Gastrocnemius medialis (tissue), 4 donors: ENCODE results near the gene KRT31. TPM values are rescaled to one million over a fixed set of nuclear protein-coding genes. Genes with fewer than 3 reads are reported as not detected.

Experiments used
- ATAC-seq, 2 donors: fragments of 150-250 bp; one replicate each; pipeline ENCODE4 v1.9.1; 2016
- DNase-seq, 2 donors: peaks; one replicate each; pipeline ENCODE4 v3.0.0-alpha.2; 2019
- H3K27ac ChIP-seq, 4 donors: fragments of 200-600 bp; sonication (generic); 1 replicate in 1 of 4; 2 replicates in 3 of 4; pipeline ENCODE4 v1.5.1; 2016 to 2018; ENCODE audit warnings: mild to moderate bottlenecking in 2 of 4, moderate library complexity in 1 of 4
- H3K27me3 ChIP-seq, 3 donors: fragments of 200-600 bp; sonication (generic) in 2 of 3; 1 replicate in 1 of 3; 2 replicates in 2 of 3; pipeline versions ENCODE4 v1.5.1 to v1.6.0; 2016 to 2019; ENCODE audit warnings: mild to moderate bottlenecking in 1 of 3, moderate library complexity in 1 of 3
- H3K36me3 ChIP-seq, 2 donors: fragments of 200-600 bp; sonication (generic) in 1 of 2; one replicate each; pipeline ENCODE4 v1.5.1; 2017 to 2018
- H3K4me1 ChIP-seq, 2 donors: fragments of 200-600 bp; sonication (generic) in 1 of 2; one replicate each; pipeline ENCODE4 v1.5.1; 2016 to 2017; ENCODE audit warnings: mild to moderate bottlenecking in 2 of 2
- H3K4me3 ChIP-seq, 4 donors: fragments of 200-600 bp; sonication (generic) in 3 of 4; 1 replicate in 1 of 4; 2 replicates in 3 of 4; pipeline ENCODE4 v1.5.1; 2016 to 2019; ENCODE audit warnings: mild to moderate bottlenecking in 2 of 4
- H3K9me3 ChIP-seq, 3 donors: fragments of 200-600 bp; sonication (generic) in 2 of 3; 1 replicate in 1 of 3; 2 replicates in 2 of 3; pipeline ENCODE4 v1.5.1; 2016 to 2019
- POLR2A ChIP-seq, 2 donors: fragments of 450-650 bp; IDR thresholded peaks; one replicate each; pipeline ENCODE4 v1.6.1; 2017; ENCODE audit warnings: antibody characterized with exemption in 2 of 2, mild to moderate bottlenecking in 2 of 2, moderate library complexity in 2 of 2
- in situ Hi-C, 4 donors: fragments of 200-750 bp; cut with MboI; loops; one replicate each; pipeline versions ENCODE4 v1.15.0 to v1.8.0; 2017; ENCODE audit warnings: low sequenced_read_pairs in 4 of 4
- intact Hi-C: fragments of 100-400 bp; cut with DNase I; formaldehyde crosslinking; loops from one replicate; pipeline ENCODE4 v1.15.1; 2023; ENCODE audit warnings: low total_unique reads
- total RNA-seq, 4 donors: library from RNA; depleted of rRNA; stranded (reverse); fragments of >200 nt; gene quantifications; one replicate each; pipeline versions ENCODE4 v1.1.0 to v1.2.3, GENCODE V29; 2016
- TF ChIP-seq, protein P1 (sequence below), 5 experiments: fragments of 450-650 bp in 3 of 5; fragments of 200-600 bp in 2 of 5; sonication (generic) in 2 of 5; IDR thresholded peaks in 4 of 5; conservative IDR thresholded peaks in 1 of 5; 1 replicate in 4 of 5; 2 replicates in 1 of 5; pipeline ENCODE4 v1.5.1; 2016 to 2019; ENCODE audit warnings: antibody characterized with exemption in 5 of 5, mild to moderate bottlenecking in 3 of 5, moderate library complexity in 3 of 5

KRT31 gene
- total RNA-seq, 4 donors from 2014 or later, result 0.39 to 1.1 (median 0.62) TPM

DNA sequence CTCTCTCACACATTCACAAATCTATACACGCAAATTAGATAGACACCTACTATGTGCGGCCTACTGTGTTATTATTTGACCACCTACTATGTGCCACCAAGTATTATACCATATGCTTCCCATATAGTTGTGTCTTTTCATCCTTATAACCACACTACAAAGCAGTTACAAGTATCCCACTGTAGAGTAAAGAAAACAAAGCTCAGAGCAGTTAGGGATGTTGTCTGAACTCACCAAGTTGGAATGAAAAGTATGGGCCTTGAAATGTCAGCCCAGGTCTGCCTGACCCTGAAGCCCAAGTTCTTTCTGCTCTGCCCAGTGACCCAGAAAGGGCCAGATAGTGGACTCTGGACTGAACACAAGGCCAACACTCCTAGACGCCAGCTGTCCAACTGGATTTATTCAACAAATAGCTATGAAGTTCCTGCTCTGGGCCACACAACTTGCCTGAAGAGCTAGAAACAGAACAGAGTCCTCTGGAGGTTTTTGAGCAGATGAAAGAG lies 18.5 kb upstream of the KRT31 start:
- TF ChIP-seq, protein P1, sequence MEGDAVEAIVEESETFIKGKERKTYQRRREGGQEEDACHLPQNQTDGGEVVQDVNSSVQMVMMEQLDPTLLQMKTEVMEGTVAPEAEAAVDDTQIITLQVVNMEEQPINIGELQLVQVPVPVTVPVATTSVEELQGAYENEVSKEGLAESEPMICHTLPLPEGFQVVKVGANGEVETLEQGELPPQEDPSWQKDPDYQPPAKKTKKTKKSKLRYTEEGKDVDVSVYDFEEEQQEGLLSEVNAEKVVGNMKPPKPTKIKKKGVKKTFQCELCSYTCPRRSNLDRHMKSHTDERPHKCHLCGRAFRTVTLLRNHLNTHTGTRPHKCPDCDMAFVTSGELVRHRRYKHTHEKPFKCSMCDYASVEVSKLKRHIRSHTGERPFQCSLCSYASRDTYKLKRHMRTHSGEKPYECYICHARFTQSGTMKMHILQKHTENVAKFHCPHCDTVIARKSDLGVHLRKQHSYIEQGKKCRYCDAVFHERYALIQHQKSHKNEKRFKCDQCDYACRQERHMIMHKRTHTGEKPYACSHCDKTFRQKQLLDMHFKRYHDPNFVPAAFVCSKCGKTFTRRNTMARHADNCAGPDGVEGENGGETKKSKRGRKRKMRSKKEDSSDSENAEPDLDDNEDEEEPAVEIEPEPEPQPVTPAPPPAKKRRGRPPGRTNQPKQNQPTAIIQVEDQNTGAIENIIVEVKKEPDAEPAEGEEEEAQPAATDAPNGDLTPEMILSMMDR (IDR thresholded peaks at IDR 0.05 in 4 of 5, conservative IDR thresholded peaks at IDR 0.05 in 1 of 5), result no peak
- in situ Hi-C loops (no loop called here), intact Hi-C loops (no loop called here)
- Histone ChIP-seq H3K9me3 (no peaks in the 10 kb centered on the region), H3K4me3 (no peak overlapping the region), H3K27ac (peak overlapping the region in 1 of 4 donors; percentile 61), H3K4me1 (peaks cover 0 to 12% of the 10 kb centered on the region in 2 donors), H3K36me3 (no peaks in the 10 kb centered on the region), H3K27me3 (no peaks in the 10 kb centered on the region)
- no peak for DNase-seq
- ATAC-seq, result peak in 1 of 2 donors; percentile 36

DNA sequence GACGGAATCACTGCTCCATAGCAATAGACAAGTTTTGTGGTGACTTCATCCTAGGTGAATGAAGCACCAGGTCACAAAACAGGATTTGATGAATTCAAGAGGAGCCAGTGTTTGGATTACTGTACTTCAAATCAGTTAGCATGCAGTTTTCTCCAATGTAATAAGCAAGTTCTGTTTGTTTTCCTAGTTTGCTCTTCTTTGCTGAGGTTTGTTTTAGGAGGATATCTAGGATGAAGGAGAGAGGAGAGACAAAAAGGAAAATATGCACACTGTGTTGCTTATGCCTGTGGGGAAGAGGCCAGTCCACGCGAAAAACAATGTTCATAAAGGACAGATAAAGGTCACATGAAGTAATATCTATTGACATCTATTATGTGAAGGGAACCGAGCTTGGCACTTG lies 18.0 kb upstream of the KRT31 start:
- DNase-seq (no peak), ATAC-seq (no peak)
- no peak for TF ChIP-seq POLR2A (IDR thresholded peaks at IDR 0.05)
- TF ChIP-seq, protein P1 (IDR thresholded peaks at IDR 0.05 in 4 of 5, conservative IDR thresholded peaks at IDR 0.05 in 1 of 5), result no peak
- no peak overlapping the region for H3K27ac ChIP-seq
- H3K36me3 ChIP-seq, result no peaks in the 10 kb centered on the region
- H3K9me3 ChIP-seq, result no peaks in the 10 kb centered on the region
- intact Hi-C loops (no loop called here), in situ Hi-C loops (no loop called here)
- H3K27me3 ChIP-seq, result no peaks in the 10 kb centered on the region
- H3K4me3 ChIP-seq, result no peak overlapping the region
- H3K4me1 ChIP-seq, result peaks cover 0 to 12% of the 10 kb centered on the region in 2 donors

DNA sequence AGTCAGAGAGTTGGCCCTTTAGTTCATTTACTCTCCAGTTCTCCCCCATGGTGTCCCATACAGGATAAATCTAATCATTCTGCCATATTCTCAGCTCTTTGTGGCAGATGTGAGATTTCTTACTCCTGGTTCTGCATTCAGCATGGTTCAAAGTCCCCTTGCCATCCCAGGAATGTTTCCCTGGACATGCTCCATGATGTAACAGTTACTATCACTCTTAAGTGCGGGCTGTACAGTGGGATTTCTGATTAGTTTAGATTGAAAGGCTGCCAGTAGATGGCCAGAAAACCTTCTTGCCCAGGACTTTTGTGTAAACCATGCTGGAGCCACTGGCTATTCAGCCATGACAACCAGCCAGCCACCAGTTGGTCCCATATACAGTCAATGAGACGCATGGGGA lies 16.6 kb upstream of the KRT31 start:
- H3K4me3 ChIP-seq, result no peak overlapping the region
- H3K36me3 ChIP-seq, result no peaks in the 10 kb centered on the region
- no peaks in the 10 kb centered on the region for H3K9me3 ChIP-seq
- no peaks in the 10 kb centered on the region for H3K27me3 ChIP-seq
- in situ Hi-C loops (no loop called here), intact Hi-C loops (no loop called here)
- no peak for DNase-seq
- TF ChIP-seq, protein P1 (IDR thresholded peaks at IDR 0.05 in 4 of 5, conservative IDR thresholded peaks at IDR 0.05 in 1 of 5), result no peak
- no peak for TF ChIP-seq POLR2A (IDR thresholded peaks at IDR 0.05)
- no peak for ATAC-seq
- no peak overlapping the region for H3K27ac ChIP-seq
- H3K4me1 ChIP-seq, result peaks cover 0 to 12% of the 10 kb centered on the region in 2 donors

DNA sequence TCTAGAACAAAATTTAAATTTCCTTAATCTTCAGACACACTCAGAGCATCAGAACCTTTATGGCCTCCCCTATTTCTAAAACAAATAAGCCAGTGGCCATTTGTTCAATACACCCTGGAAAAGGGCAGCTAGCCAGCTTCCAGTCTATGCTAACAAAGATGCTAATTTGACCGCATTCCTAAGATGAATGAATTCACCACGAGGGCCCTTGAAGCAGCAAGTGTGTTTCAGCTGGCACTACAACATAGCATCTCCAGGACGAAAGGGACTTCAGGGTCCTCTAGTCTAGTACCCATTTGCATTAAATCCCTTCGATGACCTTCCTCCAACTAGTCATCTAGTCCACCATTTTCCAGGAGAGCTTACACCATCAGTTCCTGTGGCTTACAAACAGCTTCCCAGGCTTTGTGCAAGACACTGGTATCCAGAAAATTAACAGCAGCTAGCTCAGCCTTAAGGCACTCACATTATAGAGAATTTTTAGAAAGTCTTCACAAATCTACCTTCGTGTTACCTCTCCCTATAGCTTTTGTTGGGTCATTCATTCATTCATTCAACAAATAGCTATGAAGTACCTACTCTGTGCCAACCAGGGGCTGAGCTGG lies 16.0 kb upstream of the KRT31 start:
- in situ Hi-C loops, result no loop called here
- TF ChIP-seq, protein P1 (IDR thresholded peaks at IDR 0.05 in 4 of 5, conservative IDR thresholded peaks at IDR 0.05 in 1 of 5), result no peak
- TF ChIP-seq POLR2A (IDR thresholded peaks at IDR 0.05), result no peak
- H3K36me3 ChIP-seq, result no peaks in the 10 kb centered on the region
- intact Hi-C loops, result no loop called here
- H3K4me1 ChIP-seq, result peaks cover 0 to 12% of the 10 kb centered on the region in 2 donors
- H3K27me3 ChIP-seq, result no peaks in the 10 kb centered on the region
- no peak for DNase-seq
- no peak overlapping the region for H3K4me3 ChIP-seq
- no peak overlapping the region for H3K27ac ChIP-seq
- ATAC-seq, result no peak
- no peaks in the 10 kb centered on the region for H3K9me3 ChIP-seq
